Left hindlimb (tissue), 1 donor: ENCODE measurements around the gene SDHA.
"Not testable (repeated sequence)": the region's sequence is repeated elsewhere in the genome, so short reads cannot be mapped to it uniquely, and the experiment has no call there.

Source experiments
- DNase-seq: peaks from one replicate; pipeline ENCODE4 v3.0.0-alpha.2; 2018

SDHA gene

GRCh38 chr5:198516-199196, 19.5 kb upstream of the SDHA start:
- no peak for DNase-seq

GRCh38 chr5:199197-199949, 18.7 kb upstream of the SDHA start:
- no peak for DNase-seq

- DNase-seq: no peak
These were observed 18.0 kb upstream of the SDHA start for GRCh38 chr5:199950-200645.

DNA sequence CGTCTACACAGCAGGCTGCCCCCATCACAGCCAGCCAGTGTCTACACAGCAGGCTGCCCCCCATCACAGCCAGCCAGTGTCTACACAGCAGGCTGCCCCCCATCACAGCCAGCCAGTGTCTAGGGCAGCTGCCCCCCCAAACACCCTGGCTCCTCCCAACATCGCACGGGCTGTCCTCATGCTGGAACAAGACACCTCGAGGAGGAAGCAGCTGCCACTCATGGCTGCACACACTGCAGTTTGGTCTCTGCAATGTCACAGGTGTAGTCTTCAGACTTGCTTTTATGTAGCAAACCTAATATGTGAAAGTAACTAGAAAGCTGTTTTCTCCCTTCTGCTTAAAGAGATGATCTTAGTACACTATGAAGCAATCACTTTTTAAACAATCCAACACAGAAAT, 17.1 kb upstream of the SDHA start:
- no peak for DNase-seq

- no peak for DNase-seq
These were observed 16.4 kb upstream of the SDHA start for GRCh38 chr5:201672-202071.

DNA sequence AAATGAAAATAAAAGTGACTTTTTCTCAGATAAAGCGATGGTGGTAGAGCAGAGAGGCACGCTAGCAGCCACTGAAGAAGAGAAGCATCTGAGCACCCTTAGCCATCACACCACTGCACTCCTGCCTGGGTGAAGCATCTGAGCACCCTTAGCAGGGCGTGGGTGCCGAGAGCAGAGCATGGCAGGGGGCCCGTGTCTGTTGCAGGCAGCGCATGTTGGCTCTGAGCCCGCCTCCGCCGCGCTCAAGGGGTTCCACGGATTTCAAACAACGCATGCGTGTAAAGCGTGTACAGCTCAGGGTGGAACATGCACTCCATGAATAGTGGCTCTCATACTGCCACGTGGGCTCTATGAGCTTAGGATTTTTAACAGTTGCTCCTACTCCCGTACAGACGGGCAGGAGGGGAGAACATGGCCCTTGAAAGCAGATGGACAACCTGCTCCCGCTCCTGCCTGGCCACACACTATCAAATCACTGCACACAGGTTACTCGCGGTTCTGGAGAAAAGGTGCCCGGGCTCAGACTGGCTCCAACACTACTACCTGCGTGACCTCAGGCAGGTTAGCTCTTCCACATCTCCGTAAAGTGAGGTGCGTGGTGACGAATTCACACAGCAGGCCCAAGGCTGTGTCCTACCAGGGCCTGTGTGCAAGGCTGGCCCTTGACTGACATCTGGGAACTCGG, 14.7 kb upstream of the SDHA start:
- DNase-seq: no peak

- no peak for DNase-seq
These were observed 14.1 kb upstream of the SDHA start for GRCh38 chr5:204001-204400.

DNA sequence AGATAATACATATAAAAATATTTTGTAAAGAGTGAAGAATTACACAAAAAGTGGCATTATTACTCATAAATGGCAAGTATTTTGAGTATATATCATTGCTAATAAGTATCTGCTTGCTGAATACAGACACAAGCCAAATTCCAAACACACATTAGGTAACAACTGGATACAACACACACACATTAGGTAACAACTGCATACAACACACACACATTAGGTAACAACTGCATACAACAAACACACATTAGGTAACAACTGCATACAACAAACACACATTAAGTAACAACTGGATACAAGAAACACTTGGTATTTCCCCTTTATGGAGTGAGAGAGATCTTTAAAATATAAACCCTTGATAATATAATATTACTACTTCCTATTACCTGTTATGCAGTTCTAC, 13.7 kb upstream of the SDHA start:
- no peak for DNase-seq

- no peak for DNase-seq
These were observed 13.0 kb upstream of the SDHA start for GRCh38 chr5:204966-205670.

- no peak for DNase-seq
These were observed 11.7 kb upstream of the SDHA start for GRCh38 chr5:206406-206805.

GRCh38 chr5:206927-207536, 11.1 kb upstream of the SDHA start:
- DNase-seq: no peak

- no peak for DNase-seq
These were observed 10.5 kb upstream of the SDHA start for GRCh38 chr5:207599-207998.

DNA sequence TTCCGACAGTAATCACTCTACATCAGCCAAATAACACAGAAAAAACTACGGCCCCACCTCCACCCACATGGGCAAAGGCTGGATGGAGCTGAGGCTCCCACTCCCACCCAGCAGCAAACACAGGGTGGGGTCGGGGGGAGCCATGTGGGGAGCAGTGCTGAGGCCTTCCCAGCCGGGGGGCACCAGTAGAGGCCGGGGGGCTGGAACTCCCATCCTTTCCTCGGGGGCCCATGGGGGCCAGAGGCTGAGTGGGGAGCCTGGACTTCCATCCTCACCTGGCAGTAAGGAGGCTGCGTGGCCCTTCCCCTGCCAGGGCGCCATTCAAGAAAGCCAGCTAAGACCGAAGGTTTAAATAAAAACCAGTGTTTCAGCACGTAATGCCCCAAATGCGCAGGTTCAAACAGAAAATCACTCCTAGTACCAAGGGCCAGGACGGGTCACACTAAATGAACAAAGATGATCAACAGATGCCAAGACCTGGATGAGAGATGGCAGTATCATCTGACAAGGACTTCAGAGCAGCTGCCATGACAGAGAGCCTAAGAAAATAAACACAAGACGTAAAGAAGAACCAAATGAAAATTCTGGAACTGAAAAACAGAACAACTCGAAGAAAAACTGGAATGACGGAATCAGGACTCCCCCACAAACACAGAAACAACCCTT, 9.5 kb upstream of the SDHA start:
- no peak for DNase-seq

DNA sequence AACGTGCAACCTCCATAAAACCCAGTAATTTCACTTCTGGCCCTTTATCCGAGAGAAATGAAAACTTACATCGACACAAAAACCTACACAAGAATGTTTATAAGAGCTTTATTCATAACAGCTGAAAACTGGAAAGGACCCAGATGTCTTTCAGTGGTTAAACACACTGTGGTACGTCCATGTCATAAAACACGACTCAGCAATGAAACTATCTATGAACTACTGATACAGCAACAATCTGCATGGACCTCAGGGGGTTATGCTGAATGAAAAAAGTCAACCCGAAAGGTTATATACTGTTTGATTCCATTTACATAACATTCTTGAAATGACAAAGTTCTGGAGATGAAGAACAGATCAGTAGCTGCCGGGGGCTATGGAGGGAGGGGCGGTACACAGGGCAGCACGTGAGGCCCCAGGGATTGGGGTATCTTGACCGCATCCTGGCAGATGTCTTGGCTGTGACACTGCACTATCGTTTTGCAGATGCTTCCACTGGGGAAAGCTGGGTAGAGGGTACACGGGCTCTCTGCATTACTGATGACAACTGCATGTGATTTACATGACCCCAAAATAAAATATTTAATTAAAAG, 4.2 kb upstream of the SDHA start:
- no peak for DNase-seq

DNA sequence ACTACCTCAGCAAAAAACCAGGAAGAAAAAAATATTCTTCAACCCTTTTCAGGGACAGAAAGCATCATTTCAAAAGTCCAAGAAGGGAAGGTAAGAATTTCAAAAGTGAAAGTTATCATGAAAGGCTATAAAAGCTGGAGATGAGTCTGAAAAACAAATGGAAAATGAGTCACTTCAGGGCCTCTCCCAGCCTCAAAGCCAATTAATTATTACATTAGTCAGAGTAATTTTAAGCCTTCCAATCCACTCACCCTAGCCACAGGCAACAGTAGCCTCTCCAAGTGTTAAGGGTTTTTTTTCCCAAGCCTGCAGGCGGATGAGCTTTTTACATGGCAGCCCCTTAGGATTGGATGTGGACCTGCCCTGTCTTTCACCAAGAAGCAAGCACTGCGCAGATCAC, 2.9 kb upstream of the SDHA start:
- DNase-seq: not testable (repeated sequence)

DNA sequence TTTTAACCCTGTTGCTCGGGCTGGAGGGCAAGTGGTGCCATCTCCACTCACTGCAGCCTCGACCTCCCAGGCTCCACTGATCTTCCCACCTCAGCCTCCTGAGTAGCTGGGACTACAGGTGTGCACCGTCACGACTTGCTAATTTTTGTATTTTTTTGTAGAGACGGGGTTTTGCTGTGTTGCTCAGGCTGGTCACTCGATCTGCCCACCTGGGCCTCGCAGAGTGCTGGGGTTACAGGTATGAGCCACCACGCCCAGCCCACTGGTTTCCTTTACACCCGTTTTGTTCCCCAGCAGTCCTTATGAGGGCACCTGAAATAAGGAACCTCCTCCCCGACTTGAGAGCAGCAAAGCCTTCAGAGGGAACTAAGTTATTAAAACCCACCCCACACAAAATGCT, 2.0 kb upstream of the SDHA start:
- not testable (repeated sequence) for DNase-seq

- peak; percentile 62 for DNase-seq
These were observed 554 bp downstream of the SDHA start for GRCh38 chr5:218457-219291.

DNA sequence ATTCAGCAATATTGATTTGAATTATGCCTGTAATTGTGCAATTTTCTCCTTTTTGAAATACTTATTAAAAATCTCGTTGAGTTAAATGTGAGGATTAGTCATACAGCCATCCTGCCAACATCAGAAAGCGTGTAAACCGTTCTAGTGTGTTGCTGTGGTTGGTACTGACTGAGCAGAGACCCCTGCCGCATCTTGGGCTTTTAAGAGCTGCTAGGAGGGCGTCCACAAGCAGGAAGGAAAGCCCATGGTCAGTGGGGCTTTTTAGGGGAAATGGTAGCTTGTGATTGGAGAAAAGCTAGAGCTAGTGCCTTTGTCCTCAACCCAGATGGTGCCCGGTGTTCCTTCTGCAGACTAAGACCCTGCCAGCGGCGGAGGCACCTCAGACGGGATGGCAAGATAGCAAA, 1.3 kb downstream of the SDHA start:
- DNase-seq: no peak

DNA sequence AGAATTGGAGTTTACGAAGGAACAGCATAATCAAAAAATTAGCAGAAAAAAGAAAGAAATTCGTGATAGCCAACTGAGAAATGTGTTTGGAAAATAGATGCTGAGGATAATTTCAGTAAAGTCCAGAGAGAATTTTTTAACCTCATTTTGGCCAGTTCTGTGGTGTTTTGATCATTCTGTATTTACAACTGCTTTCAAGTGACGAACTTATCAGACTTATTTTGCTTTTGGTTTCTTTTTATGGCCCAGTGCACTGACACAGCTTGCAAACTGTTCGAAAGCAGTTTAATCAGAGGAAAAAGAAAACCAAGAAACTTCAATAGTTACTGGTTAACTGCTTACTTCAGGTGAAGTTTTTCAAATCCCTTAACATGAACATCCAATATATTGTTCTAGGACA, 1.9 kb downstream of the SDHA start:
- DNase-seq: no peak

- DNase-seq: not testable (repeated sequence)
These were observed 5.0 kb downstream of the SDHA start for GRCh38 chr5:222951-223715.
